ENCODE results near the gene FAM120B.
"Not testable (repeated sequence)": the region's sequence is repeated elsewhere in the genome, so short reads cannot be mapped to it uniquely, and the experiment has no call there.

Gene FAM120B

GRCh38 chr6:170306324-170307079, at the start of gene FAM120B:
Gene FAM120B (plus strand): TSS chr6:170306758. CDS start chr6:170317391, 10,633 bp downstream.
- DNase-seq (ENCODE audit: low spot score), result peak; percentile 96

DNA sequence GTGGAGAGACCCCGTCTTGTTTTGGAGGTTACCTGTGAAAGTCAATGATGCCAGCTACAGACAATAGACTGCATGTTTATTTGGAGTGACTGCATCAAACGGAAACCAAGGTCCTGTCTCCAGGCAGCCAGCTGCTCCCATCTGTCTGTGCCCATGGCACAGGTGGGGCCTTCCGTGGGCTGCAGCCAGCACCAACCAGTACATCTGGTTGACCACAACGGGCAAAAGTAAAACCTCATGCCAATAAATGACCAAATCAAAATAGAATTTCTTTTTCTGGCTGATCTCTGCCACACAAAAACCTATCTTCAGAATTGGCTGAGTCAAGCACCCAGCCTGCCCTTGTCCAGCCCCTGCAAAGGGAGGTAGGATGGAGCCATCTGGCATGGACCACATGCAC, 49.2 kb upstream of the FAM120B start:
- no peak for DNase-seq (ENCODE audit: low spot score)

- DNase-seq (ENCODE audit: low spot score), result no peak
These were observed 48.2 kb upstream of the FAM120B start for GRCh38 chr6:170258407-170258806.

- DNase-seq (ENCODE audit: low spot score), result no peak
These were observed 47.3 kb upstream of the FAM120B start for GRCh38 chr6:170259278-170259677.

DNA sequence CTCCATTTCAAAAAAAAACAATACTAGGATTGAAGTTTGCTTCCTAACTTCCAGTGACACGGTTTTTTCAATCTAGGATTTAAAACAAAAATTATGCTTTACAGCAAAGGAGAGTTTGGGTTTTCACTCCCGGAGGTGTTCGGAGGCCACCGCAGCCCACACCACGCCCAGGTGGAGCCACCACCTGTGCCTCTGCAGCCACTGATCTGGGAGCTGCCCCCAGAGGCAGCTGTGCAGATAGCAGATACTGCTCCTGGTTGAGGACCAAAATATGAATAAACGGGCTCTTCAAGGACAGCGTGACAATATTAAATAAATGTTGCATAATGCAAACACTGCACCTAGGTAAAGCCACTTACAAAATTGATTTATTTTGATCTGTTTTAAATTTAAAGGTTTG, 45.9 kb upstream of the FAM120B start:
- no peak for DNase-seq (ENCODE audit: low spot score)

GRCh38 chr6:170261643-170262488, 44.7 kb upstream of the FAM120B start:
- no peak for DNase-seq (ENCODE audit: low spot score)

- DNase-seq (ENCODE audit: low spot score), result peak; percentile 84
These were observed 44.0 kb upstream of the FAM120B start for GRCh38 chr6:170262489-170263088.

- DNase-seq (ENCODE audit: low spot score), result no peak
These were observed 43.1 kb upstream of the FAM120B start for GRCh38 chr6:170263410-170263809.

DNA sequence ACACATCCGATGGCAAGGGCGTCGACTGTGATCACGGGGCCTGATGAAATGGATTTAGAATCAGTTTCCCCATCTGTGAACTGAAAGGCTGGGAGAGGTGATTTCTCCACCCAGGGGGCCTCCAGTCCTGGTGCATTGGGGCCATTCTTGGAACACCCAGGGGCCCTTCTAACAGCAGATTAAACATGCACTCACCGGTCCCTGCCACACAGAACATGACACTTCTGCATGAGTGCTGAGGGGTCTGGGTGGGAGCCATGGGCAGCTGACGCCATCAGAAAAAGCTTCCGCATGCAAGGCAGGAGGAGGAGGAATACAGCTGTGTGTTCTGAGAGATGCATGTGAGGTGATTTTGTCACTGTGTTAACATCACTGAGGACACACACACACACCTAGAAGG, 42.5 kb upstream of the FAM120B start:
- no peak for DNase-seq (ENCODE audit: low spot score)

DNA sequence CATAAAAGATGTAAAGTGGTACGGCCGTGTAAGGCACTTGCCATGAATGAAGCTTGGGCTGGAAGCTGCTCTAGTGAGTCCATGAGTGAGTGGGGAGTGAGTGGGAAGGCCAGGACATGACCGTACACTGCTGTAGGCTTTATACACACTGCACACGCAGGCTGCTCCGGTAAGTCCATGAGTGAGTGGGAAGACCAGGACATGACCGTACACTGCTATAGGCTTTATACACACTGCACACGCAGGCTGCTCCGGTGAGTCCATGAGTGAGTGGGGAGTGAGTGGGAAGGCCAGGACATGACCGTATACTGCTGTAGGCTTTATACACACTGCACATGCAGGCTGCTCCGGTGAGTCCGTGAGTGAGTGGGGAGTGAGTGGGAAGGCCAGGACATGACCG, 41.9 kb upstream of the FAM120B start:
- not testable (repeated sequence) for DNase-seq (ENCODE audit: low spot score)

- DNase-seq (ENCODE audit: low spot score), result peak; percentile 89
These were observed 40.9 kb upstream of the FAM120B start for GRCh38 chr6:170265655-170266054.

DNA sequence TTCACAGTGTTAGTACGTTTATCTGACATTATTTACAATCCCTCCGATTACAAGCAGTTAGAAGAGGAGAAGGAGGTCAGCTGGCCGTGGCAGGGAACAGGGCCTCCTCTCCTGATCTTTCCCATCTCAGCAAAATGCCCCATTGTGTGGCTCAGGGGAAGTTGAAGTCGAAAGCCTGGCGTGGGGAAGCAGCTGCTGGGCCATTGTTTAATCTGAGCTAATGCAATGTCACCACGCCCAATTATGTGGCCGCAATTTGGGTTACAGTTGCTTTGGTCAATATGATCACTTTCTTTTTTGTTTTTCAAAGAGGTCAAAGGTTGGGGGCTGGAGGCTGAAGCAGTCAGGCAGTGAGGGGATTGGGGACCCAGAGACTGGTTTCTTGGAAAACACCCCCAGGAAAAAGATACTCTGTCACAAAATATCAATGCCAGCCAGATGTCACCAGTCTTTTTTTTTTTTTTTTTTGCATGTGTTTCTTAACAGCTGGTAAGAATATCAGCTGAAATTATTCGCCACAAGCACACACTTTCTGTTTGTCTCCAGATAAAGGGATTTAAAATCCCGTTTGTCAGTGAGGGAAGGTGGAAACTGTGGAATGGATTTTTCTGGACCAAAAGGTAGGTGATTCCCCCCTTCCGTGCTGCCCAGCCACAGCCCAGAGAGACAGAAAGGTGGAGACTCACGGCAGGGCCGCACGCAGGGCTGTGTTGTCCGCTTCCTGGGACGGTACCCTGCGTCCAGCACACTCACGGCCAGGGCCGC, 40.3 kb upstream of the FAM120B start:
- DNase-seq (ENCODE audit: low spot score), result peak; percentile 91

- DNase-seq (ENCODE audit: low spot score), result no peak
These were observed 38.9 kb upstream of the FAM120B start for GRCh38 chr6:170267688-170268087.

DNA sequence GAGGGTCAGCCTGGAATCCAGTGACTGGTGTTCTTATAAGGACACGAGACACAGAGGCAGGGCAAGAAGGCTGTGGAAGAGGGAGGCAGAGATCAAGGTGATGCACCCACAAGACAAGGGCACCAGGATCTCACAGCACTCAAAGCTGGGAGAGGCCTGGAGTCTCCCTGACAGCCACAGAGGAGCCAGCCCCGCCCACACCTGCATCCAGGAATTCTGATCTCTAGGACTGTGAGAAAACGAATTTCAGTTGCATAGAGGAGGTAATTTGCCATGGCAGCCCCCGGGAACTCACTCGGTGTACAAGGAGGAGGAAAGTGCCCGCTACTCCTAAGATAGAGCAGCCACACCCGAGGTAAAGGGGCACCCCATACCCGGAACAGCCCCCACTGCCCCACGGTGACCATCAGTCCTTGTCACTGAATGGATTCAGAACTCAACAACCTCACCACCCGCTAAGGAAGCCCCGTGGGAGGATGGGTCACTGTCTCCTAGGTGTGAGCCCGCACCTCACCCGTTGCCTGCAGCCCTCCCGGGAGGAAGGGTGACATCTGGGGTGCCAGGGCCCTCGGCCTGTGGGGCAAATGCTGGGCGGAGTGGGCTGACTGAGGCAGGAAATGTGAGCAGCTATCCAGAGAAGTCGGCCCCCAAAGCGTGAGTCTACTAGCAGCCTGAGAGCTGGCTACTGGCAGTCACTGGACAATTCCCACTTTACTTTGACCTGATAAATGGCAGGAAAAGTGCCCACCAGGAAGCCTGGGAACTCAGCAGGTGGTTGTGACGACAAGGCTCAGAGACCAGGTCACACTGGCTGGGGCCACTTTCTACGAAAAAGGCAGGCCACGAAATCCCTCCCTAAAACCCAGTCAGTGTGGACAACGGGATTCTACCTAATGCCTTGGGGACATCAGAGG, 38.1 kb upstream of the FAM120B start:
- no peak for DNase-seq (ENCODE audit: low spot score)

DNA sequence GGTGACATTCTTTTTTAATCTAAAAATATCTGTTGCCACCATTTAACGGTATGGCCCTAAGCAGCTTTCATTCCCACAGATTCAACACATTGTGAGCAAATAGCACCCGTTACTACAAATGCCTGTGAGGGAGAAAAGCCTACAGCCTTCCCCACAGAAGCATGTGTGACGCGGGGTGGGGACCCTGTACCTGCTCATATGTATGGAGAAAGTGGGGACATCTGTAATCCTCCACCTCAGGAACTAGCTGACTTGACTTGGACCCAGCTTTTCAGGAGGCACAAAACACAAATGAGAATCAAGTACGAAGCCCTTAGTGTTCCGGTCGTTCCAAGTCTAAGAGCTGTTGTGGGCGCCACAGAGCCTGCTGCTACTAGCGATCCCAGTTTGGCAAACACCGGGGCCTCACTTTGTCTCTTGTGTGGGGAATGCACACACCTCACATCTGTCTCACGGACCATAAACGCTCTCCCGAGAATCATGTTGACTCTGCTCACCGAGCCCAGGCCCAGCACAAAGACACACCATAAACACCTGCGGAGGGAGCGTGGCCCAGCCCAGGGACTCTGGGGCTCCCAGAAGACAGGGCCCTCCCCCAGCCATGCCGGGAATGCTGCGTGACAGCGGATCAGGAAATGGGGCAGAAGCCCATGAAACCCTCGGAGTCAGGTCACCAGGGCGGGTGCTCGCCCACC, 37.3 kb upstream of the FAM120B start:
- DNase-seq (ENCODE audit: low spot score), result no peak

DNA sequence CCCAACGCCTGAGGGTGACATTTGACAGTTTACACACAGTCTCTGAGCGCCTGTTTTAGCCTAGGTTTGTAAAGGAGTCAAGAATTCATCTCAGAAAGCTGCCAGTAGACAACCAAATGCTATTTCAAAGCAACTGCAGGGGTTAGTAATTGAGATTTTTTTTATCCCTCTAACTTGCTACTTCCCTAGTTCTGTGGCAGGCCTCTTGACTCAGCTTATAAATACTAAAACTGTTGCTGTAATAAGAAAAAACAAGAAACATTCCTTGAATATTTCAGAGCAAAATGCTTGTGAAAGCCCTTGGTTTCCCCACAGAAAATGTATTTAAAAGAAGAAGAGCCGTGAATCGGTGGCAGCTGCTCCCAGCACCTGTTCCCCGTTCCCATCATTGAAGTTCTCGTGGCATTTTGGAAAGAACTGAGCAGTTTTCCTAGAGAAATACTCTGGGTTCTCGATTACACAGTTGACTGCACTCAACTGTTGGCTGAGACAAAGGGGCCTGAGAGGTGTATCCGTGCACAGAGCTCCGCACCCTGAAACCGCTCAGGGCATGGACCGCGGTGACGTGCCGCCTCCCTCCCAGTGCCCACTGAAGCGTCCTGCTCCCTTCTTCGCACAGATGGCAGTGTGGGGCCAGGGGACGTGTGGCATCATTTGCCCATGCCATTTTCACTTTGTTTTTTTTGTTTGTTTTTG, 36.6 kb upstream of the FAM120B start:
- DNase-seq (ENCODE audit: low spot score), result no peak

GRCh38 chr6:170270984-170271593, 35.5 kb upstream of the FAM120B start:
- DNase-seq (ENCODE audit: low spot score), result no peak

- DNase-seq (ENCODE audit: low spot score), result no peak
These were observed 34.7 kb upstream of the FAM120B start for GRCh38 chr6:170271771-170272314.
